HepG2 (cell line): Measurements from ENCODE around the gene ATL2. TPM values are rescaled to one million over a fixed set of nuclear protein-coding genes. Genes with fewer than 3 reads are reported as not detected.
"Not testable (repeated sequence)": the region's sequence is repeated elsewhere in the genome, so short reads cannot be mapped to it uniquely, and the experiment has no call there.

ENCODE experiments used
- ATAC-seq: fragments of 200-7000 bp; cut with Tn5 transposase; 3 replicates; pipeline ENCODE4 v1.9.1; 2020; ENCODE audit warnings: mild to moderate bottlenecking, moderate library complexity
- BruUV-seq: library from RNA; stranded (reverse); fragments of 400-500 nt; replicated peaks from 2 replicates; lab custom pipeline; 2021; lab: Mats Ljungman, UMichigan
- CTCF ChIA-PET: fragments of 300-600 bp; formaldehyde crosslinking; extraction: SDS; loops from one replicate; lab custom pipeline; 2021; ENCODE audit warnings: low total read pairs, inconsistent platforms, low intra/inter-chr PET ratio; lab: Yijun Ruan, JAX
- POLR2A ChIA-PET: fragments of 350-600 bp; sonication (Branson Sonifier 250); formaldehyde crosslinking; loops from one replicate; lab custom pipeline; 2020; ENCODE audit warnings: antibody characterized with exemption, inconsistent platforms; lab: Yijun Ruan, JAX
- DNase-seq: peaks from one replicate; pipeline ENCODE4 v3.0.0-alpha.2; 2015; ENCODE audit warnings: low spot score
- FAIRE-seq: peaks from 3 replicates; lab custom pipeline; 2011; peaks lifted over from hg19 to GRCh38; lab: Jason Lieb, UNC
- H2AFZ ChIP-seq: one replicate; pipeline ENCODE4 v1.6.1; 2011; ENCODE audit warnings: low read length, inconsistent platforms
- H3K27ac ChIP-seq: fragments of 300-600 bp; 3 replicates; pipeline ENCODE4 v1.8.0; 2011; ENCODE audit warnings: mixed run types, mild to moderate bottlenecking, mixed read lengths, low read length, inconsistent platforms; ENCODE audit not compliant: insufficient read depth; ENCODE audit errors: extremely low read length
- H3K27me3 ChIP-seq, 2 experiments: fragments of 200-600 bp in 1 of 2; 2 replicates in 1 of 2; 3 replicates in 1 of 2; pipeline versions ENCODE4 v1.6.0 to v1.8.0; 2011; ENCODE audit warnings: low read length in 2 of 2, mild to moderate bottlenecking in 2 of 2, moderate library complexity in 2 of 2, inconsistent platforms in 1 of 2; ENCODE audit not compliant: insufficient read depth in 2 of 2, control insufficient read depth in 1 of 2
- H3K36me3 ChIP-seq, 2 experiments: fragments of 200-600 bp in 1 of 2; replicated peaks in 1 of 2; 2 replicates in 1 of 2; 3 replicates in 1 of 2; pipeline versions ENCODE4 v1.5.1 to v1.8.0; 2011; ENCODE audit warnings: low read length in 2 of 2, inconsistent platforms in 1 of 2; ENCODE audit not compliant: insufficient read depth in 2 of 2, control insufficient read depth in 1 of 2
- H3K4me1 ChIP-seq: 2 replicates; pipeline ENCODE4 v1.5.1; 2012; ENCODE audit warnings: low read length, inconsistent platforms; ENCODE audit not compliant: insufficient read depth
- H3K4me2 ChIP-seq: 2 replicates; pipeline ENCODE4 v1.6.0; 2011; ENCODE audit warnings: low read depth, low read length, inconsistent platforms
- H3K4me3 ChIP-seq, 3 experiments: fragments of 200-600 bp in 1 of 3; sonication (generic), shearing (Covaris generic) in 1 of 3; replicated peaks in 1 of 3; 2 replicates each; pipeline ENCODE4 v1.5.1; 2011 to 2016; ENCODE audit warnings: low read length in 3 of 3, inconsistent platforms in 2 of 3, low read depth in 2 of 3, mild to moderate bottlenecking in 2 of 3, control low read depth in 1 of 3, mixed read lengths in 1 of 3; ENCODE audit not compliant: insufficient read depth in 1 of 3
- H3K79me2 ChIP-seq: one replicate; pipeline ENCODE4 v1.6.1; 2011; ENCODE audit warnings: low read length, inconsistent platforms; ENCODE audit not compliant: insufficient read depth
- H3K9ac ChIP-seq: 2 replicates; pipeline ENCODE4 v1.6.0; 2011; ENCODE audit warnings: mild to moderate bottlenecking, low read depth, low read length, inconsistent platforms; ENCODE audit not compliant: insufficient read depth
- H3K9me3 ChIP-seq: 2 replicates; pipeline ENCODE4 v1.5.1; 2012; ENCODE audit warnings: mild to moderate bottlenecking, low read length
- H4K20me1 ChIP-seq: 2 replicates; pipeline ENCODE4 v1.6.0; 2011; ENCODE audit warnings: inconsistent platforms, mild to moderate bottlenecking, low read length, moderate library complexity; ENCODE audit not compliant: insufficient read depth
- KDM5A ChIP-seq: fragments of 200-600 bp; sonication (generic); IDR thresholded peaks from 2 replicates; pipeline ENCODE4 v1.7.0; 2018; ENCODE audit warnings: antibody characterized with exemption, mild to moderate bottlenecking, low read length, borderline replicate concordance
- SETDB1 ChIP-seq: sonication (generic); formaldehyde crosslinking; IDR thresholded peaks from 2 replicates; pipeline ENCODE4 v1.5.1; 2020; ENCODE audit warnings: missing genetic modification reagents, mild to moderate bottlenecking, borderline replicate concordance
- WGBS: methylation state at CpG from one replicate; pipeline ENCODE4 v1.1.6; 2017; ENCODE audit warnings: low lambda C conversion rate; 5-methylcytosine and 5-hydroxymethylcytosine counted together
- in situ Hi-C: cut with HindIII; loops from 2 replicates; pipeline ENCODE4 v1.10.0; 2017; ENCODE audit warnings: low pct_unique_long_range_greater_than_20kb; ENCODE audit not compliant: extremely low pct_ligation_motif_present
- intact Hi-C: fragments of 100-400 bp; cut with micrococcal nuclease; formaldehyde crosslinking; loops from one replicate; pipeline ENCODE4 v1.10.0; 2022; ENCODE audit not compliant: unreplicated experiment
- polyA plus RNA-seq, 8 experiments: library from polyadenylated mRNA; depleted of rRNA in 3 of 8; stranded (reverse) in 7 of 8; unstranded in 1 of 8; fragments of >200 nt; fragmentation: Illumina TruSeq in 4 of 8; extraction: Trizol in 4 of 8; gene quantifications; 2 replicates each; pipeline versions ENCODE4 v1.2.1 to v1.2.3, GENCODE V29; 2011 to 2016; ENCODE audit warnings: low read depth in 4 of 8, missing spikeins in 1 of 8, mixed read lengths in 1 of 8; ENCODE audit not compliant: insufficient read depth in 1 of 8
- total RNA-seq, 5 experiments: library from RNA; depleted of rRNA; stranded (reverse); fragments of >200 nt; fragmentation: Illumina TruSeq; extraction: Trizol; gene quantifications; 2 replicates each; pipeline ENCODE4 v1.2.3, GENCODE V29; 2016; ENCODE audit warnings: low read depth in 1 of 5
- TF ChIP-seq, protein P1 (sequence below): sonication (generic); formaldehyde crosslinking; IDR thresholded peaks from 2 replicates; pipeline ENCODE4 v1.5.1; 2020; ENCODE audit warnings: mild to moderate bottlenecking, missing genetic modification reagents

Gene ATL2
- total and polyA plus RNA-seq, 2 of the 13 experiments (the other 11 are each of a cell fraction or from before 2014, with no cell fraction given), result 56.5 to 119 TPM

DNA sequence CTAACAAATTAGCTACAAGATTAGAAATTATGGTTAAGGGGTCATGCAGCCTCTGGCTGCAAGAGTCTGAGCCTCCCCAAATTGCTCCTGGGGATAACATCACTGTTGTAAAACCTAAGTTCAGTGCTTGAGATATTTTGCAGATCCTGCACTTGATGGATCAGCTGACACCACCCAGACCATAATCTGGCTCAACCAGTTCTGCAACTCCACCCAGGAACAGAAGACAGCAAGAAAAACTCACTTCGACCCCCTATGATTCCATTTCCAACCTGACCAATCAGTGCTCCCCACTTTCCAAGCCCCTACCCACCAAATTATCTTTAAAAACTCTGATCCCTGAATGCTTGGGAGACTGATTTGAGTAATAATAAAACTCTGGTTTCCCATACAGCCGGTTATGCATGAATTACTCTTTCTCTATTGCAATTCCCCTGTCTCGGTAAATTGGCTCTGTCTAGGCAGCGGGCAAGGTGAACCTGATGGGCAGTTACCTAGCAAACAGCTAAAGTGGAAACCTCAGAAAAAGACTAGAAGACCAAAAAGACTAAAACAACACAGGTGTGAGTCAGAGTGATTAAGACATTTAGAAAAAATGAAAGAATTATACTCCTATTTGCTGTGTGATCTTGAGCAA lies 35.3 kb upstream of the ATL2 start:
- ATAC-seq, CTCF ChIA-PET, FAIRE-seq: not testable (repeated sequence)

More for the DNA sequence above, 35.3 kb upstream of the ATL2 start:
- H3K4me3 ChIP-seq, H3K79me2 ChIP-seq, intact Hi-C loops, BruUV-seq, H4K20me1 ChIP-seq, DNase-seq, H3K36me3 ChIP-seq, H3K9ac ChIP-seq, in situ Hi-C loops, H3K27ac ChIP-seq, H2AFZ ChIP-seq, H3K27me3 ChIP-seq, POLR2A ChIA-PET, H3K4me2 ChIP-seq: not testable (repeated sequence)
- H3K4me1 ChIP-seq, result peaks cover 23% of the 10 kb centered on the region
- peaks cover 20% of the 10 kb centered on the region for H3K9me3 ChIP-seq
- peak; percentile 81; the same call in 1 of the 2 replicates for TF ChIP-seq SETDB1 (CRISPR knock-in tag)
- TF ChIP-seq, protein P1, sequence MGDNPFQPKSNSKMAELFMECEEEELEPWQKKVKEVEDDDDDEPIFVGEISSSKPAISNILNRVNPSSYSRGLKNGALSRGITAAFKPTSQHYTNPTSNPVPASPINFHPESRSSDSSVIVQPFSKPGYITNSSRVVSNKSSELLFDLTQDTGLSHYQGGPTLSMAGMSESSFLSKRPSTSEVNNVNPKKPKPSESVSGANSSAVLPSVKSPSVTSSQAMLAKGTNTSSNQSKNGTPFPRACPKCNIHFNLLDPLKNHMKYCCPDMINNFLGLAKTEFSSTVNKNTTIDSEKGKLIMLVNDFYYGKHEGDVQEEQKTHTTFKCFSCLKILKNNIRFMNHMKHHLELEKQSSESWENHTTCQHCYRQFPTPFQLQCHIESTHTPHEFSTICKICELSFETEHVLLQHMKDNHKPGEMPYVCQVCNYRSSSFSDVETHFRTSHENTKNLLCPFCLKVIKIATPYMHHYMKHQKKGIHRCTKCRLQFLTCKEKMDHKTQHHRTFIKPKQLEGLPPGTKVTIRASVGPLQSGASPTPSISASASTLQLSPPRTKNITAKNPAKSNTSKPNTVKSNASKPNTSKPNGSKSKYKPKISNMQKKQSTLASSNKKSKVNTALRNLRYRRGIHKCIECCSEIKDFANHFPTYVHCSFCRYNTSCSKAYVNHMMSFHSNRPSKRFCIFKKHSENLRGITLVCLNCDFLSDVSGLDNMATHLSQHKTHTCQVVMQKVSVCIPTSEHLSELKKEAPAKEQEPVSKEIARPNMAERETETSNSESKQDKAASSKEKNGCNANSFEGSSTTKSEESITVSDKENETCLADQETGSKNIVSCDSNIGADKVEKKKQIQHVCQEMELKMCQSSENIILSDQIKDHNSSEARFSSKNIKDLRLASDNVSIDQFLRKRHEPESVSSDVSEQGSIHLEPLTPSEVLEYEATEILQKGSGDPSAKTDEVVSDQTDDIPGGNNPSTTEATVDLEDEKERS, result 0 out of 2 replicates have a peak, but pooled peaks have one; percentile 64
- TF ChIP-seq KDM5A, result peak; percentile 54; the same call in 1 of the 2 replicates
- WGBS, result 68% methylated on average over 4 of the region's 4 CpGs
